ENCODE data around the gene DYNC2I2. TPM values are rescaled to one million over a fixed set of nuclear protein-coding genes. Genes with fewer than 3 reads are reported as not detected.

DYNC2I2 gene
- total and polyA plus RNA-seq, 2 of the 4 experiments (the other 2 are of a cell fraction): 33.7 to 37.1 TPM

- in situ Hi-C loops (cut with MboI; ENCODE audit: low sequenced_read_pairs): no loop called here
These were observed 32.1 kb downstream of the DYNC2I2 start for GRCh38 chr9:128624566-128624965.

More at GRCh38 chr9:128624566-128624965, 32.1 kb downstream of the DYNC2I2 start:
- H2AK9ac ChIP-seq (replicated peaks; ENCODE audit: low read depth, low read length, poor library complexity): no peak overlapping the region
- CTCF ChIA-PET: no interaction called here
- H3K56ac ChIP-seq (ENCODE audit: extremely low read depth, insufficient read depth, low read length): no peak overlapping the region
- no peak overlapping the region for H2BK20ac ChIP-seq (ENCODE audit: low read depth, low read length)
- no peaks in the 10 kb centered on the region for H3K9me1 ChIP-seq (ENCODE audit: insufficient read depth, low read length)
- no peak overlapping the region for H3K4ac ChIP-seq (ENCODE audit: low read depth, low read length)
- dilution Hi-C loops (cut with HindIII; ENCODE audit: low sequenced_read_pairs, unreplicated experiment): no loop called here
- H2AK5ac ChIP-seq (ENCODE audit: low read depth, low read length): no peak overlapping the region
- H3K27me3 ChIP-seq (ENCODE audit: control insufficient read depth, insufficient read depth, low read length): no peaks in the 10 kb centered on the region
- peaks cover 7 to 19% of the 10 kb centered on the region in 2 experiments; a peak in 3 of 4 replicates for H3K79me1 ChIP-seq (ENCODE audit: low read depth in 1 of 2, low read length in 2 of 2)
- no TSS peak for BruUV-seq (replicated peaks)
- no peak overlapping the region for H3K9ac ChIP-seq (ENCODE audit: low read depth, low read length)
- H3K27ac ChIP-seq (ENCODE audit: insufficient read depth, low read length): no peak overlapping the region
- no peak for TF ChIP-seq RAD21 (IDR thresholded peaks at IDR 0.05; ENCODE audit: low read length)
- TF ChIP-seq POLR2A (IDR thresholded peaks at IDR 0.05; ENCODE audit: low read depth, low read length): no peak
- TF ChIP-seq RFX5 (IDR thresholded peaks at IDR 0.05; ENCODE audit: low read depth, low read length): no peak
- no peak for TF ChIP-seq MAFK (IDR thresholded peaks at IDR 0.05; ENCODE audit: low read depth, low read length)
- TF ChIP-seq MAZ (IDR thresholded peaks at IDR 0.05; ENCODE audit: borderline replicate concordance, low read depth, low read length): no peak
- no peak for TF ChIP-seq SMC3 (IDR thresholded peaks at IDR 0.05; ENCODE audit: low read depth, low read length)
- no peak for TF ChIP-seq USF2 (IDR thresholded peaks at IDR 0.05; ENCODE audit: low read depth, low read length)
- no peak for TF ChIP-seq FOS (IDR thresholded peaks at IDR 0.05; ENCODE audit: low read depth, low read length)
- no peak for TF ChIP-seq RCOR1 (IDR thresholded peaks at IDR 0.05; ENCODE audit: insufficient replicate concordance, low read length)
- TF ChIP-seq CTCF (conservative IDR thresholded peaks at IDR 0.05; ENCODE audit: low read depth, low read length): no peak
- WGBS, 2 experiments (ENCODE audit: extremely low coverage in 2 of 2, insufficient read length in 1 of 2): 81% methylated on average over 7 of the region's 10 CpGs; no CpG with 5 or more reads in 1 of the 2 experiments
- POLR2A ChIA-PET (ENCODE audit: unreplicated experiment): no interaction called here
- H3K9me3 ChIP-seq (ENCODE audit: control insufficient read depth, insufficient read depth, low read length): no peaks in the 10 kb centered on the region
- no peak overlapping the region for H4K5ac ChIP-seq (ENCODE audit: low read depth, low read length)
- ATAC-seq (ENCODE audit: low read depth): no peak
- no peak for DNase-seq
- H3K18ac ChIP-seq (ENCODE audit: low read depth, low read length): no peak overlapping the region
- no peak overlapping the region for H2BK15ac ChIP-seq (ENCODE audit: low read depth, low read length)
- no peaks in the 10 kb centered on the region for H3K4me1 ChIP-seq (ENCODE audit: control insufficient read depth, insufficient read depth, low read length)
- H2BK5ac ChIP-seq (ENCODE audit: low read depth, low read length, poor library complexity, severe bottlenecking): no peak overlapping the region
- H4K8ac ChIP-seq (ENCODE audit: low read depth in 2 of 2, low read length in 2 of 2): no peak overlapping the region
- no peak overlapping the region for H4K91ac ChIP-seq (ENCODE audit: insufficient read depth, low read depth, low read length)
- H2BK120ac ChIP-seq (ENCODE audit: low read depth, low read length): no peak overlapping the region
- H2AFZ ChIP-seq (replicated peaks; ENCODE audit: low read length, poor library complexity): no peak overlapping the region
- peaks cover 90% of the 10 kb centered on the region for H3K36me3 ChIP-seq (ENCODE audit: control insufficient read depth, insufficient read depth, low read length)
- no peak overlapping the region for H3K4me2 ChIP-seq (ENCODE audit: low read depth, low read length)
- no peak overlapping the region for H3K23ac ChIP-seq (ENCODE audit: low read depth, low read length)
- H4K20me1 ChIP-seq (ENCODE audit: insufficient read depth, low read length): peaks cover 3% of the 10 kb centered on the region; the same call in 1 of the 2 replicates
- no peak overlapping the region for H3K14ac ChIP-seq (replicated peaks; ENCODE audit: low read depth, low read length)
- intact Hi-C loops (cut with micrococcal nuclease): loop anchor here (5.0 kb wide), 1 partner anchor 42 kb away; no protein-coding TSS in a partner anchor
- no peak overlapping the region for H3K4me3 ChIP-seq (ENCODE audit: insufficient read depth, low read depth, low read length)
